SK-N-SH (cell line): ENCODE measurements around the gene CBX1.

ENCODE experiments used
- EP300 ChIP-seq, 2 experiments: IDR thresholded peaks; 2 replicates each; pipeline versions ENCODE4 v1.4.0 to v1.6.1; 2012; ENCODE audit warnings: borderline replicate concordance in 1 of 2, low read depth in 1 of 2, low read length in 1 of 2
- MAX ChIP-seq: IDR thresholded peaks from 2 replicates; pipeline ENCODE4 v1.4.0; 2012; ENCODE audit warnings: low read depth

DNA sequence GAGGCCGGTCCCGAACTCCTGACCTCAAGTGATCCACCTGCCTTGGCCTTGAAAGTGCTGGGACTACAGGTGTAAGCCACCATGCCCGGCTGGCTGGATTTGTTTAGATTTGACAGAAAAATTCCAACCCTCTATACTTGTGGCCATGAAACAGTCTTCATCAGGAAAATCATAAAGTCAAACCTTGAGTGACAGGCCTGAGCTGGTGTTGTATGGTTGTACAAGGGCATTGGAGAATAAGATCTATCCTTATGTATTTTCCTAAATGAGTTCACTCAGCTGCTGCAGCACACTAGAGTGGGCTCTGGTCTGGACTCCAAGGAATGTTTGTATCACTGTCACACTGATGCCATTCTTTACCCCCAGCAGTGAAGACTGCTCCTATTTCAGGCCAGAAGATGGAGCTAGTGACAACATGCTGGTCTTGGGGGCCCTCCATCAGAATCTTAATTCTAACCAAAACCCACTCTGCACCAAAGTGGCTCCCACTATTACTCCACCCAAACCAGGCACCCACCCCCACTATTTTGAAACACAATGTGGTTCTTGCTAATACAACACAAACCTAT lies 33.7 kb upstream of the CBX1 start:
- no peak for TF ChIP-seq EP300 (IDR thresholded peaks at IDR 0.05; ENCODE audit: borderline replicate concordance in 1 of 2, low read depth in 1 of 2, low read length in 1 of 2)
- no peak for TF ChIP-seq MAX
